Keratinocyte (primary cell): ENCODE measurements around the gene SYNJ1.

ENCODE experiments used
- CTCF ChIP-seq, 3 experiments: IDR thresholded peaks in 1 of 3; conservative IDR thresholded peaks in 1 of 3; optimal IDR thresholded peaks in 1 of 3; 2 replicates in 2 of 3; 3 replicates in 1 of 3; pipeline versions ENCODE3 to v1.5.1; 2011; ENCODE audit warnings: low read length in 3 of 3, mild to moderate bottlenecking in 3 of 3, moderate library complexity in 2 of 3, control low read depth in 1 of 3, inconsistent platforms in 1 of 3; ENCODE audit not compliant: insufficient read depth in 2 of 3; ENCODE audit errors: extremely low read depth in 1 of 3
- EZH2 ChIP-seq: IDR thresholded peaks from one replicate; pipeline ENCODE4 v1.6.1; 2012; ENCODE audit warnings: inconsistent platforms, mild to moderate bottlenecking, low read length, moderate library complexity

DNA sequence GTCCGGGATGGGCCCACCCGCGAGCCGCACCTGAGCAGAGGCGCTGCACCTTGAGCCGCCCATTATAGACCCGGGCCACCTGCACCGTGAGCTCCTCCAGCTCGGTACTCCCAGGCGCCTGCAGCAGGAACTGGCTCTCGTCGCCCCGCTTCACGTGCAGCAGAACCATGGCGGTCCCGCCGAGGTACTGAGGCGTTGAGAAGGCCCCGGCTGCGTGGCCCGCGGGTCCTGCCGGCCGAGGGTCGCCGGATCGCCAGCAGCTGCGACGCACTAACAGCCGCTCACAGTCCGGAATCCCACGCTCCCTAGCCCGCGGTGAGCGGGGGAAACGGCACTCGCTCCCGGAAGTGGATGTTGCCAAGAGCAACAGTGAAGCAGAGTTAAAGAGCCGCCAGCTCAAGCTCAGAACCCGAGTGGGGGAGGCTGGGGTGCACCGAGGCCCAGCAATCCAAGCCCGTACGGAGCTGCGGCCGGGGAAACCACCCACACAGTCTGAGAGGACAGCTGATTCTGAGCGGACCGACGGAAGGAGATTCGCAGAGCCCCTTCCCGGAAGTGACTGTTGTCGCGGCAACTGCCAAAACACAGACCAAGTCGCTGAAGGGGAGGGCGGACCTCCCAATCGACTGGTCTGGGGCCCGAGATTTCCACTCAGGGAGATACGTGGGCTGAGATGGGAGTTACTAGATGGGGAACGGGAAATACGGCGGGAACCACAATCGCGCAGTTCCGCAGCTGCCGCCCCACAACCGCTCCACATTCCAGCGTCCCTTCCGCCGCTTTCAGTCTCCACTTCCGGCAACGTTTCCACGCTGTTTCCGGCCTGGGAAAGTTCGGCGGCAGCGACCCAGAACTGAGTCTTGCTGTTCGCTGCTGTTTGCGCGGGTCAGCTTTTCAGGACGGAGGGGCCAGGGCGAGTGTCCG is 115.5 kb downstream of the SYNJ1 start, which contains the start of gene CFAP298:
- no peak for TF ChIP-seq CTCF (optimal IDR thresholded peaks at IDR 0.05 in 1 of 3, IDR thresholded peaks at IDR 0.05 in 1 of 3, conservative IDR thresholded peaks at IDR 0.05 in 1 of 3; ENCODE audit: extremely low read depth in 1 of 3, insufficient read depth in 2 of 3, low read length in 3 of 3)
- TF ChIP-seq EZH2 = no peak
